HFFc6 (cell line): ENCODE results near the gene RANBP10. TPM values are rescaled to one million over a fixed set of nuclear protein-coding genes. Genes with fewer than 3 reads are reported as not detected.

ENCODE experiments used
- DNase-seq: peaks from one replicate; pipeline ENCODE4 v3.0.0-alpha.2; 2018
- H3K27ac Mint-ChIP-seq: 2 replicates; pipeline ENCODE4 v1.8.0; 2020; ENCODE audit warnings: mild to moderate bottlenecking, mixed read lengths
- H3K27me3 Mint-ChIP-seq: 2 replicates; pipeline ENCODE4 v1.8.0; 2021; ENCODE audit warnings: mild to moderate bottlenecking, moderate library complexity, mixed read lengths; ENCODE audit not compliant: insufficient read depth
- H3K36me3 Mint-ChIP-seq: 2 replicates; pipeline ENCODE4 v1.8.0; 2021; ENCODE audit warnings: low read depth, mixed read lengths
- H3K4me1 Mint-ChIP-seq: 2 replicates; pipeline ENCODE4 v1.8.0; 2020; ENCODE audit warnings: low read depth, mixed read lengths
- H3K4me3 Mint-ChIP-seq: 2 replicates; pipeline ENCODE4 v1.8.0; 2020; ENCODE audit warnings: mild to moderate bottlenecking, moderate library complexity, mixed read lengths
- H3K9me3 Mint-ChIP-seq: 2 replicates; pipeline ENCODE4 v1.8.0; 2020; ENCODE audit warnings: mild to moderate bottlenecking, mixed read lengths
- total RNA-seq, 6 experiments: library from RNA; stranded (reverse); fragmentation: NEBNext Ultra II Directional; extraction: Animal tissue kit (Norgen Biotek cat#: 25700); gene quantifications; 2 replicates in 1 of 6; 3 replicates in 5 of 6; pipeline ENCODE4 v1.2.3, GENCODE V29; 2021
- TF ChIP-seq, protein P1 (sequence below): fragments of 200-600 bp; sonication (generic); IDR thresholded peaks from 2 replicates; pipeline ENCODE4 v1.5.0; 2021; ENCODE audit warnings: antibody characterized with exemption, mild to moderate bottlenecking

RANBP10 gene
- total RNA-seq, 6 experiments from 2014 or later = 11.5 to 15.6 (median 12.8) TPM

DNA sequence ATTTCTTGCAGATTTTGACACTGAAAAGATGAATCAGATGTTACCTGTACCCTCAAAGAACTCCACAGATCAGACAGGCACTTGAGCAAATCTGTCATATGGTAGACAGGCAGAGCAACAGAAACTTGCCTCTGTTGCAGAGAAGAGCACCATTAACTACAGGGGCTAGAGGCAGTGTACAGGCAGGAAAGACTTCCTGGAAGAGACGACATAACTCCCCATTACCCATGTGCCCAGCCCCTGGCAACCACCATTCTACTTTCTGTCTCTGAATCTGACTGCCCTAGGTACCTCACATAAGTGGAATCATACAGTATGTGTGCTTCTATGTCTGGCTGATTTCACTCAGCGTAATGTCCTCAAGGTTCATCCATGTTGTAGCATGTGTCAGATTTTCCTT is 102.7 kb downstream of the RANBP10 start:
- H3K27me3 Mint-ChIP-seq = no peaks in the 10 kb centered on the region
- no peak for DNase-seq
- H3K27ac Mint-ChIP-seq = no peak overlapping the region
- peaks cover 11% of the 10 kb centered on the region for H3K4me1 Mint-ChIP-seq
- no peak overlapping the region for H3K4me3 Mint-ChIP-seq
- H3K9me3 Mint-ChIP-seq = peaks cover 4% of the 10 kb centered on the region
- peaks cover 4% of the 10 kb centered on the region for H3K36me3 Mint-ChIP-seq
- TF ChIP-seq, protein P1, sequence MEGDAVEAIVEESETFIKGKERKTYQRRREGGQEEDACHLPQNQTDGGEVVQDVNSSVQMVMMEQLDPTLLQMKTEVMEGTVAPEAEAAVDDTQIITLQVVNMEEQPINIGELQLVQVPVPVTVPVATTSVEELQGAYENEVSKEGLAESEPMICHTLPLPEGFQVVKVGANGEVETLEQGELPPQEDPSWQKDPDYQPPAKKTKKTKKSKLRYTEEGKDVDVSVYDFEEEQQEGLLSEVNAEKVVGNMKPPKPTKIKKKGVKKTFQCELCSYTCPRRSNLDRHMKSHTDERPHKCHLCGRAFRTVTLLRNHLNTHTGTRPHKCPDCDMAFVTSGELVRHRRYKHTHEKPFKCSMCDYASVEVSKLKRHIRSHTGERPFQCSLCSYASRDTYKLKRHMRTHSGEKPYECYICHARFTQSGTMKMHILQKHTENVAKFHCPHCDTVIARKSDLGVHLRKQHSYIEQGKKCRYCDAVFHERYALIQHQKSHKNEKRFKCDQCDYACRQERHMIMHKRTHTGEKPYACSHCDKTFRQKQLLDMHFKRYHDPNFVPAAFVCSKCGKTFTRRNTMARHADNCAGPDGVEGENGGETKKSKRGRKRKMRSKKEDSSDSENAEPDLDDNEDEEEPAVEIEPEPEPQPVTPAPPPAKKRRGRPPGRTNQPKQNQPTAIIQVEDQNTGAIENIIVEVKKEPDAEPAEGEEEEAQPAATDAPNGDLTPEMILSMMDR = no peak

DNA sequence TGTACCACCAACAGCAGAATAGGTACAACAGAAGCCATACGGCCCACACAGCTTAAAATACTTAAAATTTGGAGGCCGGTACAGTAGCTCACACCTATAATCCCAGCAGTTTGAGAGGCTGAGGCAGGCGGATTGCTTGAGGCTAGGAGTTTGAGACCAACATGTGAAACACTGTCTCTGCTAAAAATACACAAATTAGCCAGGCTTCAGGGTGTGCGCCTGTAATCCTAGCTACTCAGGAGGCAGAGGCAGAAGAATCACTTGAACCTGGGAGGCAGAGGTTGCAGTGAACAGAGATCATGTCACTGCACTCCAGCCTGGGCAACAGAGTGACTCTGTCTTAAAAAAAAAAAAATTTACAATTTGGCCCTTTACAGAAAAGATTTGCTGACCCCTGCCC is 104.2 kb downstream of the RANBP10 start:
- Mint-ChIP-seq H3K4me1 (no peaks in the 10 kb centered on the region; the same call in 1 of the 2 replicates), H3K9me3 (peaks cover 6% of the 10 kb centered on the region), H3K36me3 (peaks cover 9% of the 10 kb centered on the region), H3K27me3 (no peaks in the 10 kb centered on the region), H3K4me3 (no peak overlapping the region), H3K27ac (no peak overlapping the region)
- no peak for DNase-seq
- TF ChIP-seq, protein P1 = no peak

DNA sequence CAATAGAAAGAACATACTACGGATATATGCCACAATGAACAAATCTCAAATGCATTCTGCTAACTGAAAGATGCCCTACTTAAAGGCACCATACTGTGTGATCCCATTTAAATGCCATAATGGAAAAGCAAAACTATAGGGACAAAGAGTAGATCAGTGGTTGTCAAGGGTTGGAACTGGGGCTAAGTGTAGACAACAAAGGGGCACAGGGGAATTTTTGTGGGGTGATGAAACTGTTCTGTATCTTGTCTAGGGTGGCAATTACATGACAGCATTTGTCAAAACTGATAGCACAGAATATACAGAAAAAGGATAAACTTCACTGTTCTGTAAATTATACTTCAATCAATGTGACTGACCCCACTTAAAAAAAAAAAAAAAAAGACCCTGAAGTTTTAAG is 104.9 kb downstream of the RANBP10 start:
- H3K4me3 Mint-ChIP-seq = no peak overlapping the region
- peaks cover 9% of the 10 kb centered on the region for H3K36me3 Mint-ChIP-seq
- H3K27me3 Mint-ChIP-seq = no peaks in the 10 kb centered on the region
- TF ChIP-seq, protein P1 = no peak
- H3K9me3 Mint-ChIP-seq = peaks cover 6% of the 10 kb centered on the region
- no peaks in the 10 kb centered on the region; the same call in 1 of the 2 replicates for H3K4me1 Mint-ChIP-seq
- H3K27ac Mint-ChIP-seq = no peak overlapping the region
- no peak for DNase-seq

DNA sequence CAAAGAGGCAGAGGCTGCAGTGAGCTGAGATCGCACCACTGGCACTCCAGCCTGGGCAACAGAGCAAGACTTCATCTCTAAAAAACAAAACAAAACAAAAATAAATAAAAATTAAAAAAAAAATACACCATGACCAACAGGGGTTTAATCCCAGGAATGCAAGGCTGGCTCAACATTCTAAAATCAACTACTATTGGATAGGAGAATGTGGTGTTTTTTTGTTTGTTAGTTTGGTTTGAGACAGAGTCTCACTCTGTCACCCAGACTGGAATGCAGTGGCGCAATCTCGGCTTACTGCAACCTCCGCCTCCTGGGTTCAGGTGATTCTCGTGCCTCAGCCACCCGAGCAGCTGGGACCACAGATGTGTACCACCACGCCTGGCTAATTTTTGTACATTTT is 107.1 kb downstream of the RANBP10 start:
- Mint-ChIP-seq H3K4me3 (no peak overlapping the region), H3K9me3 (peaks cover 6% of the 10 kb centered on the region), H3K36me3 (peaks cover 9% of the 10 kb centered on the region), H3K4me1 (no peaks in the 10 kb centered on the region; the same call in 1 of the 2 replicates), H3K27me3 (no peaks in the 10 kb centered on the region), H3K27ac (no peak overlapping the region)
- TF ChIP-seq, protein P1 = no peak
- no peak for DNase-seq

DNA sequence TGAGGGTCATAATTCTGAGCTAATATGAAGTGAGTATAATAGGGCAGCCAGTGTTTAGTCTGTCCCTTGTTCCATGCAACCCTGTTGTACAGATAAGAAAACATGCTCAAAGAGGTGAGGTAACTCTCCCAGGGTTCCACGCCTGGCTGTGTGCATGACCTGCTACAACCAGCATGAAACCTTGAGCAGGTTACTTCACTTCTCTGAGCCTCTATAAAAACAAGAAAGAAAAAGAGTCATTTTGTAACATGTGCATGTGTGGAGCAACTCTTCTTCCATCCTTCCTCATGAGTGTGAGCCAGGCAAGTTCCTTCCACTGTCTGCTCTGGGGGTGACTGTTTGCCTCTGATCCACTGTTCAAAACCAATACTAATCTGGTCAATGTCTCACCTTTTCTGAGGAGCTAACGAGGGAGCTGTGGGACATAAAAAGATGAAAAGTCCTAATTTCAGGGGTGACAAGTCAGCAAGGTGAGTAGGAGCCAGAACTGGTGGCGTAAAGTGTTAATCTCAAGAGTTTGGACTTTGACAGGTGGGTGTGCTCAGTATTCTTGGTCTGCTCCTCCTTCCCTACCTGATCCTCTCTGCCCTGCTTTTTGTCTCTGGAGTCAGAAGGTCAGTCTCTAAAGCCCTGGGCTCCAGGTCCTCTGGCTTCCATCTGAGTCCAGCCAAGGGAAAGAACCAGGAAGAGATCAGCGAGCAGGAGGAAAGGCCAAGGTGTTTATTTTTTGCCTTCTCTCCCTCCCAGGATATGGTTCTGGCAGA is 108.8 kb downstream of the RANBP10 start:
- Mint-ChIP-seq H3K9me3 (peaks cover 6% of the 10 kb centered on the region), H3K4me3 (no peak overlapping the region), H3K36me3 (peaks cover 9% of the 10 kb centered on the region), H3K27ac (no peak overlapping the region), H3K4me1 (no peaks in the 10 kb centered on the region; the same call in 1 of the 2 replicates), H3K27me3 (no peaks in the 10 kb centered on the region)
- DNase-seq = no peak
- TF ChIP-seq, protein P1 = no peak
